NCI-H2029 treated with DMSO at 0.1 percent for 48 hours (cell line): Measurements from ENCODE around the gene ZNF625.

ENCODE experiments used
- DNase-seq: peaks from one replicate; lab custom pipeline; 2025; lab: John Stamatoyannopoulos, UW

ZNF625 gene

DNA sequence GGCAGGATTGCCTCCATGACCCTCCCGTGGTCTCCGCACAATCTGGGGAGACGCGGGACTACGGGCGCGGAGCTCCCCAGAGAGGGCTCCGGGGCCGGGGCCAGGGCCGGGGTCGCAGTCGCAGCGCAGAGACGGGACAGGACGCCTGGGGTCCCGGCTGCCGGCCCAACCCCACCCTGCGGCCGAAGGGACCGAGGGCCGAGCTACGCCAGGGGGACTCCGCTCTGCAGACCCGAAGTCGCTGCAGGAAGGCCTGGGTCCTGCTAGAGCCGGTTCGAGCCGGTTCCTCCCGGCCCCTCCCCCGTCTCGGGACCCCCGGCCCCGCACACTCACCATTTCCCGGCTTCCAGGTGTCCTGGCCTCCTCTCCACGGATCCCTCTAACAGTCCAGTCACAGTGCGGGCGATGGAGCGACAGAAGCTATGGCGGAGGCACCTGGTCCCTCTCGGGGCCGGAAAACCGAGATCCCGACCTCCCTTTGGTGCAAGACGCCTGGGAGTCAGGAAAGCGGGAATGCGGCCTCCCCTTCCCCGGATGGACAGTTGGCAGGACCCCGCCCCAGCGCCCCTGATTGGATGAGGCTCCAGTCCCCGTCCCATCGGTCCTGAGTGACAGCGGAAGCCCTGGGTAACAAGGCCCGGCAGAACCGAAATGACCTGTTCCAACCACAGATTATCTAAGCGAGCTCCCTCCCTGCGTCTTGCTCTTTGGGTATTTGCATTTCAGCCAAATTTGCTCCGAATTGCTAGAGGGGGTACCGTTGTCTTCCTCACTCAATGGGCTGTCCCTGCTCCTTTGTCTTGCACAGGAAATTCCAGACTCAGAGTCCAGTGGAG lies at the start of gene ZNF625:
TSS of gene ZNF625 (minus strand) at position 512 of the 836 bp plus-strand sequence. CDS start at position 336, 176 bp downstream.
- DNase-seq, result peak; percentile 67

GRCh38 chr19:12205296-12205695 lies 48.8 kb upstream of the ZNF625 start:
- no peak for DNase-seq

DNA sequence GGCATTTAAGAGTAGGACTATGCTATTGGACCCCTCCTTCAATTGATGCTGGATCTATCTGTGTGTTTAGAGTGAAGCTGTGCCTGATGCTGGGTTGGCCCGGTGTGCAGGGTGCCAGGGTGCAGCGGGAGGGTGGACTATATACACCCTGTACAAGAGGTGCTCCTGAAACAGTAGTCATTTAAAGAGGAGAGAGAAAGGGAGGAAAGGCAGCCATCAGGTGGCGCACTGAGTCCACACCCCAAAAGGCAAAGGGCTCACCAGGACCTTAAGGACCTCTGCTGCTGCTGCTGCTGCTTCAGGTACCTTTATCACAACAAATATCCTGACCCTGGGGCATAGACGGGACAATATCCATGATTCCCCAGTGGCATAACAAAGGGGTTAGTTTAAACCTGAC lies 45.7 kb upstream of the ZNF625 start:
- DNase-seq, result no peak

- no peak for DNase-seq
Measured at GRCh38 chr19:12199757-12200419, 43.4 kb upstream of the ZNF625 start.

DNA sequence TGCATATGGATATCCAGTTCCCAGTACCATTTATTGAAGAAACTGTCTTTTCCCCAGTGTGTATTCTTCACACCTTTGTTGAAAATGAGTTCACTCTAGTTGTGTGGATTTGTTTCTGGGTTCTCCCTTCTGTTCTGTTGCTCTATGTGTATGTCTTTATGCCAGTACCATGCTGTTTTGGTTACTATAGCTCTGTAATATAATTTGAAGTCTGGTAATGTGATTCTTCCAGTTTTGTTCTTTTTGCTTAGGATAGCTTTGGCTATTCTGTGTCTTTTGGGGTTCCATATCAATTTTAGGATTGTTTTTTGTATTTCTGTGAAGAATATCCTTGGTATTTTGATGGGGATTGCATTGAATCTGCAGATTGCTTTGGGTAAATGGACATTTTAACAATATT lies 41.6 kb upstream of the ZNF625 start:
- no peak for DNase-seq

DNA sequence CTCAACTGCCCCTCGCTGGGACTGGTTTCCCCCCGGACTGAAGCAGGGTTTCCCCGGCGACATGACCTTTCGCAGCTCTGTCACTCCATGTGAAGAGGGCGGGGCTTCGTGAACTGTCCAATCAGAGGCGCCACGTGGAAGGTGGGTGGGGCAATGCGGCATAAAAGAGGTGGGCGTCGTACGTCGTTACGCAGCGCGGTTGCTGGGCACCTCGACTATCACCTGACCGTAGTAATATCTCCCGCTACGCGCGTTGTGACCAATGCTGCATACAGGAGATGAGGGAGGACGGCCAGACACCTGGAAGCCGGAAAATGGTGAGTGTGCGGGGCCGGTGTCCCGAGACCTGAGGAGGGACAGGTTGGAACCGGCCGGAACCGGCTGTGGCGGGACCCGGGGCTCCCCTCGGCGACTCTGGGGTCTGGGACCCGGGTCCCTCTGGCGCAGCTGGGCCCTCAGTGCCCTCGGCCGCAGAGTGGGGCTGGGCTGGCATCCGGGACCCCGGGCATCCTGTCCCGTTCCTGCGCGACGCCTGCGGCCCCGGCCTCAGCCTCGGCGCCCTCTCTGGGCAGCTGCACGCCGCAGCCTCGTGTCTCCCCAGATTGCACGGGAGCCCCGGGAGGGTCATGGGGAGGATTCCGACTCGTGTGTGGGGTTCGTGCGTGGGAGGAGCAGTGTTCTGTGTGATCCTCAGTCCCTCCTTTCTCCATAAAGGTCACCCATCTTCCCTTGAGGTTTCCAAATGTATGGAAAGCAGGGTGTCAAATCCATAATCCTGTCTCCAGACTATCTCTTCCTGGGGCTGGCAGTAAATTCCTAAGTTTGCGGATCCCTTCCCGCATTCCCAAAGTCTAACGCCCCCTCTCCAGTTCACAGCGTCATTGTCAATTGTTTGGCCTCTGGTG lies 38.5 kb upstream of the ZNF625 start:
- peak; percentile 45 for DNase-seq

DNA sequence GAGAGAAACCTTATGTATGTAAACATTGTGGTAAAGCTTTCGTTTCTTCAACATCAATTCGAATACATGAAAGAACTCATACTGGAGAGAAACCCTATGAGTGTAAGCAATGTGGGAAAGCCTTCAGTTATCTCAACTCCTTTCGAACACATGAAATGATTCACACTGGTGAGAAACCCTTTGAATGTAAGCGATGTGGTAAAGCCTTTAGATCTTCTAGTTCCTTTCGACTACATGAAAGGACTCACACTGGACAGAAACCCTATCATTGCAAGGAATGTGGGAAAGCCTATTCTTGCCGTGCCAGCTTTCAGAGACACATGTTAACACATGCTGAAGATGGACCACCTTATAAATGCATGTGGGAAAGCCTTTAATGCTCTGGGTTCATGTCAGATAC lies 31.1 kb upstream of the ZNF625 start:
- no peak for DNase-seq

GRCh38 chr19:12180377-12180776 lies 23.8 kb upstream of the ZNF625 start:
- DNase-seq, result no peak

DNA sequence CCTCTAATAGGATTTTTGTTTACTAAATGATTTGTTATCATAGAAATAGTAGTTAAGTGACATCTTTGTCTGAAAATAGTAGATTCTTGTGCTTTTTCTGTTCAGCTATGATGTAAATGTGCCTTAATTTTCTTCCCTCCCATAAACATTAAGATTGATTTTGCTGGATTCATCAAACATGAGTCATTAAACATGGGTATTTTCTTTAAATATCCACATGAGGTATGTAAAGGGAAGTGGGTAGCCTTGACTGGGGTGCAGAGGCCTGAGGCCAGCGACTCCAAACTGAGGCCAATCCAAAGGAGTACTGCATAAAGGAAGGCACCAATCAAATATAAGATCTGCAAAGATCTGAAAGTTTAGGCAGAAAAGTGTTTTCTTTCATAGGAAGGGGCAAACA lies 10.1 kb upstream of the ZNF625 start:
- no peak for DNase-seq

DNA sequence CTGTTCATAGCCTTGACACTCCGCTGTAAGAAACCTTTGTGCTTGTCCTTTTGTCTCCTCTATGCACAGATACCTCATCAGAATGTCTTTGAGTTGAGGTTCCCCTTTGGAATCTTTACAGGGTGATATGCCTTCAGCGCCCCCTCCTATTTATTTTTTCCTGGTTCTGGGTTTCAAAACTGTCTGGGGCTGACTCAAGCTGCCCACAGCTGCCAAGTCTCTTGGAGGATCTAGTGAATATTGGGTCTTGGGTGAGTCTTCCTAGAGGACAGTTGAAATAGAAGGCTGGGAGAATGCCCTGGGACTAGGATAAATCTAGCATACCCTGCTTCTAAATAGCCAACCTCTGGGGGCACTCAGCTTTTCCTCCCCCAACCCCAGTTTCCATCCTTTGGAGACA lies 7.3 kb upstream of the ZNF625 start:
- no peak for DNase-seq

- peak; percentile 95 for DNase-seq
Measured at GRCh38 chr19:12162882-12163806, 6.6 kb upstream of the ZNF625 start, which contains the start of gene ZNF136. Gene ZNF136 (plus strand): TSS chr19:12163096. CDS start chr19:12163204, 108 bp downstream.

DNA sequence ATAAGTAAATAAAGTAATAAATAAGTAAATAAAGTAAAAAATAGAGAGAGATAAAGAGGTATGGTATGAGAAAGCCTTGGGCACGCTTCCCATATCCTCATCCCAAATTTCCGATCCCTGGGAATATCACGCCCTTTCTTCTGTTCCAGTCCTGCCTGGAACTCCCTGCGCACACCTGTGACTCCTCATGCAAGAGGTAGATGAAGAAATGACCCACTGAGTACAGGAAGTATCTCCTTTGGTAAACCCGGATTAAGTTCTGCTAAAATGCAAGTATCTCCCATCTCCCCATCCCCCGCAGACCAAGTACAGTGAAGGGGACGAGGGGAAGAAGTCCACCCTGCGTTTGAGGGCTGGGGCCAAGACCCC lies 6.0 kb upstream of the ZNF625 start:
- no peak for DNase-seq

GRCh38 chr19:12159773-12160414 lies 3.4 kb upstream of the ZNF625 start:
- no peak for DNase-seq

GRCh38 chr19:12155324-12155860 lies 1.1 kb downstream of the ZNF625 start:
- no peak for DNase-seq

DNA sequence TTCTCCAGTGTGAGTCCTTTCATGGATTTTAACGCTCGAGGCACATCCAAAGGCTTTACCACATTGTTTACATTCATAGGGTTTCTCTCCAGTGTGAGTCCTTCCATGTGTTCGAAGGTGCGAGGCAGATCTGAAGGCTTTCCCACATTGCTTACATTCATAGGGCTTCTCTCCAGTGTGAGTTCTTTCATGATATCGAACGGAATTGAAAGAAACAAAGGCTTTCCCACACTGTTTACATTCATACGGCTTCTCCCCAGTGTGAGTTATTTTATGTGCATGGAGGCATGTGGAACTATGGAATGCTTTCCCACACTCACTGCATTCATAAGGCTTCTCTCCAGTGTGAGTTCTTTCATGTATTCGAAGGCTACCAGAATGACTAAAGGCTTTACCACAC lies 11.2 kb downstream of the ZNF625 start:
- DNase-seq, result no peak

GRCh38 chr19:12141405-12141736 lies 15.2 kb downstream of the ZNF625 start:
- DNase-seq, result no peak

DNA sequence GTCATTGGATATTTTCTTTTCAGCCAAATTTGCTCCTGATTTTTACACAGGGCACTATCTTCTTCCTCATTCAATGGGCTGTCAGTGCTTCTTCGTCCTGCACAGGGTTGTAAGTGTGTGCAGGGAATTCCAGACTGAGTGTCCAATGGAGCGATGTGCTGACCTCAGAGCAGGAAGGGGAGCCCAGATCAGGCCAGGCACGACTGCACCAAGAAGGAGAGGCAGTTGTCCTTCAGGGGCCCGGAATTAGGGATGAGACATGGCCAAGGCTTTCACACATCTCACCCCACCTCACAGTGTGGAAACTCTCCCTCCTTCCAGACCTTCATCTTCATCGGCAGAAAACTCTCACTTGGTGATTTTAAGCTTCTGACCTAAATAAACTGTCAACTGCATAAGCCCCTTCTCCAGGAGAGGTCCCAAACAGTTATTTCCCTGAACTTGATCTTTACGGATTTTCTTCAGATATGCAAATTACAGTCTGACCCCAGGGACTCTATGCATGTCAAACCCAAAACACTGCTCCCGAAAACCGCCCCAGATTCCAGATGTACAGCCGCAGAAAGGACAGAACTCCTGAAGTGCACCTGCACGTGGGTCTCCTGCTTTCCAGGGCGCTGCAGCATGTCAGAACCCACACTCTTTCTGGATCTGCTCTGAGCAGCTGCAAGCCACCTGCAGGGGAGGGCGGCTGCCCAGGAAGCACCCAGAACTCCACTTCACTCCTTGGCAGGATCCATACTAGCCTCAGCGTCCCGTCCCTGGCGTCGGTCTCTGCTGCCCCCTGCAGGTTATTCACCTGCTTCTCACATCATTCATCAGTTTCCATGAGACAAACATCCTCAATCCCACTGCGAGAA lies 15.8 kb downstream of the ZNF625 start:
- peak; percentile 86 for DNase-seq

DNA sequence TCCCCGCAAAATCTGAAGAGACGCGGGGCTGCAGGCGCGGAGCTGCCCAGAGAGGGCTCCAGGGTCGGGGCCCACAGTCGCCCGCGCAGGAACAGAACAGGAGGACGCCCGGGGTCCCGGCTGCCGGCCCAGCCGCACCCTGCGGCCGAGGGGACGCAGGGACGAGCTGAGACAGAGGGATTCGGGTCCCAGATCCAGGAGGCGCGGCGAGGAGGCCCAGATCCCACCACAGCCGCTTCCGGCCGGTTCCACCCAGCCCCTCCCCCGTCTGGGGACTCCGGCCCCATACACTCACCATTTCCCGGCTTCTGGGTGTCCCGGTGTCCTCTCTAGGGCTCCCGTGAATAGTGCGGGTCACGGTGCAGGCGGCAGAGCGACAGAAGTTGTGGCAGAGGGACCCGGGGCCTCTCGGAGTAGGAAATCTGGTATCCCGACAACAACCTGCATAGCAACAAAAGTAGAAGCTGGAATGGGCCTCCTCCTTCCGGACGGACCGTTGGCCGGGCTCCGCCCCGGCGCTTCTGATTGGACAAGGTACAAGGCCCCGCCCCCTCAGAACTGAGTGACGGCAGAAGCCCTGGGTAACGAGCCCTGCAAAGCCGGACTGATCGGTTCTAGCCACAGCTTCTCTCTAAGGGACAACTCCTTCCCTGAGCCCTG lies 16.5 kb downstream of the ZNF625 start, which contains the start of gene ZNF20:
TSS of gene ZNF20 (minus strand) at position 466 of the 660 bp plus-strand sequence. CDS start at position 298, 168 bp downstream.
- DNase-seq, result peak; percentile 94

DNA sequence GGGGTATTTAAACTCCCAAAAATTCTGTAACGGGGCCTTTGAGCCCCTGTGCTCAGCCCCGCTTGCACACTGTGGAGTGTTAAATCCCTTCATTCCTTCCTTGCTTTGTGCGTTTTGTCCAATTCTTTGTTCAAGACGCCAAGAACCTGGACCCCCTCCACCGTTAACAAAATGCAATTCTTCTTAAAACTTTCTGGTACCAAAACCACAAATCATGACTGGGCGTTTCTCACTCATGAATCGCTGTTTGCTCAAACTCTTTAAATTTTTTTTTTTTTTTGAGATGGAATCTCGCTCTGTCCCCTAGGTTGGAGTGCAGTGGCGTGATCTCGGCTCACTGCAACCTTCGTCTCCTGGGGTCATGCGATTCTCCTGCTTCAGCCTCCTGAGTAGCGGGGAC lies 17.3 kb downstream of the ZNF625 start:
- DNase-seq, result no peak
